Ecto neural progenitor cell (in vitro differentiated cells): ENCODE results near the gene MIGA1.
"Not testable (repeated sequence)": the region's sequence is repeated elsewhere in the genome, so short reads cannot be mapped to it uniquely, and the experiment has no call there.

Experiments
- DNase-seq: peaks from one replicate; pipeline ENCODE4 v3.0.0-alpha.2; 2018; ENCODE audit warnings: low spot score

The MIGA1 gene

GRCh38 chr1:77797991-77798390 is 18.5 kb downstream of the MIGA1 start:
- DNase-seq, result no peak

GRCh38 chr1:77802026-77802425 is 22.6 kb downstream of the MIGA1 start:
- DNase-seq, result no peak

- DNase-seq, result no peak
Observed at GRCh38 chr1:77803371-77803770, 23.9 kb downstream of the MIGA1 start.

- DNase-seq, result not testable (repeated sequence)
Observed at GRCh38 chr1:77809787-77810462, 30.5 kb downstream of the MIGA1 start.

- DNase-seq, result not testable (repeated sequence)
Observed at GRCh38 chr1:77811589-77811988, 32.1 kb downstream of the MIGA1 start.

- DNase-seq, result no peak
Observed at GRCh38 chr1:77817368-77818209, 38.1 kb downstream of the MIGA1 start.

GRCh38 chr1:77820121-77820520 is 40.7 kb downstream of the MIGA1 start:
- no peak for DNase-seq

- no peak for DNase-seq
Observed at GRCh38 chr1:77824079-77824478, 44.6 kb downstream of the MIGA1 start.

GRCh38 chr1:77824694-77825093 is 45.2 kb downstream of the MIGA1 start:
- no peak for DNase-seq

GRCh38 chr1:77825131-77825709 is 45.8 kb downstream of the MIGA1 start:
- DNase-seq, result no peak

- not testable (repeated sequence) for DNase-seq
Observed at GRCh38 chr1:77826851-77827250, 47.4 kb downstream of the MIGA1 start.

GRCh38 chr1:77828098-77828497 is 48.6 kb downstream of the MIGA1 start:
- no peak for DNase-seq

GRCh38 chr1:77829851-77830250 is 50.4 kb downstream of the MIGA1 start:
- no peak for DNase-seq

- DNase-seq, result no peak
Observed at GRCh38 chr1:77830946-77831345, 51.5 kb downstream of the MIGA1 start.

- no peak for DNase-seq
Observed at GRCh38 chr1:77831566-77831965, 52.1 kb downstream of the MIGA1 start.

GRCh38 chr1:77831976-77832711 is 52.7 kb downstream of the MIGA1 start:
- no peak for DNase-seq

- DNase-seq, result no peak
Observed at GRCh38 chr1:77832901-77833300, 53.5 kb downstream of the MIGA1 start.

GRCh38 chr1:77833521-77834100 is 54.2 kb downstream of the MIGA1 start:
- DNase-seq, result no peak

GRCh38 chr1:77834771-77835334 is 55.4 kb downstream of the MIGA1 start:
- no peak for DNase-seq

GRCh38 chr1:77841574-77841973 is 62.1 kb downstream of the MIGA1 start:
- no peak for DNase-seq

- no peak for DNase-seq
Observed at GRCh38 chr1:77845951-77846350, 66.5 kb downstream of the MIGA1 start.

- no peak for DNase-seq
Observed at GRCh38 chr1:77846966-77847365, 67.5 kb downstream of the MIGA1 start.
